H1 (cell line): ENCODE data around the gene EPHA3. TPM values are rescaled to one million over a fixed set of nuclear protein-coding genes. Genes with fewer than 3 reads are reported as not detected.

ENCODE experiments used
- BACH1 ChIP-seq: IDR thresholded peaks from 2 replicates; pipeline ENCODE4 v1.6.1; 2012; ENCODE audit warnings: low read length, improper control_type of control experiment
- CEBPB ChIP-seq: IDR thresholded peaks from 2 replicates; pipeline ENCODE4 v1.6.1; 2012; ENCODE audit warnings: low read depth, low read length
- CHD7 ChIP-seq: fragments of 300-600 bp; sonication (generic); IDR thresholded peaks from 2 replicates; pipeline ENCODE4 v1.7.1; 2012; ENCODE audit warnings: low read length, moderate library complexity, mild to moderate bottlenecking, inconsistent platforms; ENCODE audit not compliant: insufficient replicate concordance
- CREB1 ChIP-seq: IDR thresholded peaks from 2 replicates; pipeline ENCODE4 v1.6.1; 2012; ENCODE audit warnings: inconsistent platforms
- CTCF ChIP-seq, 3 experiments: IDR thresholded peaks; 1 replicate in 2 of 3; 2 replicates in 1 of 3; pipeline versions ENCODE4 v1.5.1 to v1.6.1; 2011; ENCODE audit warnings: low read length in 3 of 3, mild to moderate bottlenecking in 3 of 3, inconsistent platforms in 2 of 3, low read depth in 1 of 3, moderate library complexity in 1 of 3; ENCODE audit not compliant: insufficient read depth in 1 of 3; ENCODE audit errors: control extremely low read depth in 1 of 3
- POU5F1 ChIP-seq: IDR thresholded peaks from 2 replicates; pipeline ENCODE4 v1.6.1; 2011; ENCODE audit warnings: low read depth, mild to moderate bottlenecking, low read length, moderate library complexity
- TAF1 ChIP-seq: IDR thresholded peaks from 2 replicates; pipeline ENCODE4 v1.6.1; 2011; ENCODE audit warnings: mild to moderate bottlenecking, low read depth, low read length
- polyA plus RNA-seq, 7 experiments: library from polyadenylated mRNA; depleted of rRNA in 3 of 7; stranded (reverse) in 5 of 7; unstranded in 2 of 7; fragments of >200 nt in 5 of 7; fragments of 200-250 nt in 2 of 7; gene quantifications; 1 replicate in 5 of 7; 2 replicates in 1 of 7; 4 replicates in 1 of 7; pipeline versions ENCODE4 v1.2.1 to v1.2.3, GENCODE V29; 2011 to 2013; ENCODE audit warnings: missing spikeins in 2 of 7, mixed read lengths in 2 of 7
- total RNA-seq: library from RNA; stranded (reverse); fragmentation: NEBNext Ultra II Directional; extraction: Animal tissue kit (Norgen Biotek cat#: 25700); gene quantifications from 2 replicates; pipeline ENCODE4 v1.2.1, GENCODE V29; 2021

The EPHA3 gene
- total and polyA plus RNA-seq, 2 of the 8 experiments (the other 6 are each of a cell fraction or from before 2014, with no cell fraction given) = 0.09 to 0.22 TPM

- no peak for TF ChIP-seq CHD7
- TF ChIP-seq CEBPB = no peak
- TF ChIP-seq POU5F1 = no peak
- TF ChIP-seq CTCF (IDR thresholded peaks at IDR 0.05; ENCODE audit: control extremely low read depth in 1 of 3, insufficient read depth in 1 of 3, low read depth in 1 of 3, low read length in 3 of 3) = no peak
- no peak for TF ChIP-seq BACH1
- TF ChIP-seq CREB1 = no peak
- TF ChIP-seq TAF1 = no peak
Measured at GRCh38 chr3:89452066-89452465, 344.6 kb downstream of the EPHA3 start (continued).
